GM12878 (cell line): ENCODE measurements around the gene SLC4A5. TPM values are rescaled to one million over a fixed set of nuclear protein-coding genes. Genes with fewer than 3 reads are reported as not detected.

Experiments
- BCL11A ChIP-seq: IDR thresholded peaks from 2 replicates; pipeline ENCODE4 v1.6.1; 2011; ENCODE audit warnings: low read depth, low read length
- CBX5 ChIP-seq: sonication (generic); IDR thresholded peaks from 2 replicates; pipeline ENCODE4 v1.6.1; 2016; ENCODE audit warnings: low read depth, moderate library complexity, mild to moderate bottlenecking, inconsistent platforms
- CHD2 ChIP-seq: IDR thresholded peaks from 2 replicates; pipeline ENCODE4 v1.6.1; 2011; ENCODE audit warnings: low read depth, low read length, improper control_type of control experiment, borderline replicate concordance
- CREB1 ChIP-seq: IDR thresholded peaks from 2 replicates; pipeline ENCODE4 v1.6.1; 2012; ENCODE audit warnings: low read depth, mild to moderate bottlenecking, inconsistent platforms
- E2F4 ChIP-seq: IDR thresholded peaks from 2 replicates; pipeline ENCODE4 v1.6.1; 2012; ENCODE audit warnings: low read depth, low read length, improper control_type of control experiment
- E2F8 ChIP-seq: fragments of 450-650 bp; IDR thresholded peaks from 2 replicates; pipeline ENCODE4 v1.6.1; 2018; ENCODE audit warnings: mild to moderate bottlenecking, low read depth, moderate library complexity; ENCODE audit not compliant: partially characterized antibody
- HDAC2 ChIP-seq: fragments of 200-600 bp; sonication (generic); IDR thresholded peaks from 2 replicates; pipeline ENCODE4 v1.6.1; 2017
- HDGF ChIP-seq: fragments of 450-650 bp; IDR thresholded peaks from 2 replicates; pipeline ENCODE4 v1.6.1; 2016; ENCODE audit warnings: antibody characterized with exemption
- IRF5 ChIP-seq: fragments of 450-650 bp; IDR thresholded peaks from 2 replicates; pipeline ENCODE4 v1.6.1; 2017; ENCODE audit warnings: borderline replicate concordance
- MLLT1 ChIP-seq: fragments of 450-650 bp; IDR thresholded peaks from 2 replicates; pipeline ENCODE4 v1.6.1; 2016; ENCODE audit warnings: mild to moderate bottlenecking
- NRF1 ChIP-seq: conservative IDR thresholded peaks from 2 replicates; pipeline ENCODE4 v1.6.1; 2011; ENCODE audit warnings: mild to moderate bottlenecking, low read depth, low read length, improper control_type of control experiment
- PBX3 ChIP-seq: IDR thresholded peaks from 2 replicates; pipeline ENCODE4 v1.6.1; 2011; ENCODE audit warnings: mild to moderate bottlenecking, low read depth, low read length, moderate library complexity; ENCODE audit not compliant: insufficient replicate concordance
- POLR2A ChIP-seq: IDR thresholded peaks from 2 replicates; pipeline ENCODE4 v1.6.1; 2011; ENCODE audit warnings: low read depth, mild to moderate bottlenecking, low read length
- POU2F2 ChIP-seq: IDR thresholded peaks from 3 replicates; pipeline ENCODE4 v1.6.1; 2011; ENCODE audit warnings: low read depth, mild to moderate bottlenecking, low read length, borderline replicate concordance
- RELB ChIP-seq: fragments of 450-650 bp; IDR thresholded peaks from 2 replicates; pipeline ENCODE4 v1.6.1; 2017; ENCODE audit warnings: low read depth, mild to moderate bottlenecking, moderate library complexity
- SMAD5 ChIP-seq: IDR thresholded peaks from 2 replicates; pipeline ENCODE4 v1.6.1; 2016; ENCODE audit warnings: antibody characterized with exemption, low read depth
- STAT3 ChIP-seq: IDR thresholded peaks from 2 replicates; pipeline ENCODE4 v1.6.1; 2011; ENCODE audit warnings: low read depth, low read length, improper control_type of control experiment
- USF2 ChIP-seq: IDR thresholded peaks from 2 replicates; pipeline ENCODE4 v1.6.1; 2011; ENCODE audit warnings: low read depth, low read length, improper control_type of control experiment, borderline replicate concordance
- YBX1 ChIP-seq: fragments of 450-650 bp; IDR thresholded peaks from 2 replicates; pipeline ENCODE4 v1.6.1; 2016; ENCODE audit warnings: antibody characterized with exemption
- ZNF207 ChIP-seq: fragments of 450-650 bp; IDR thresholded peaks from 2 replicates; pipeline ENCODE4 v1.6.1; 2014; ENCODE audit warnings: antibody characterized with exemption, mild to moderate bottlenecking, borderline replicate concordance
- ZNF24 ChIP-seq: fragments of 450-650 bp; IDR thresholded peaks from 2 replicates; pipeline ENCODE4 v1.6.1; 2017; ENCODE audit warnings: antibody characterized with exemption, mild to moderate bottlenecking
- ZNF622 ChIP-seq: fragments of 450-650 bp; IDR thresholded peaks from 2 replicates; pipeline ENCODE4 v1.6.1; 2017; ENCODE audit warnings: mild to moderate bottlenecking, inconsistent platforms
- polyA plus RNA-seq, 11 experiments: library from polyadenylated mRNA; depleted of rRNA in 4 of 11; unstranded in 6 of 11; stranded (reverse) in 5 of 11; fragments of >200 nt; fragmentation: Nextera tagmentation in 4 of 11; fragmentation: Illumina TruSeq in 1 of 11; extraction: Ambion mirVana in 4 of 11; extraction: Trizol in 1 of 11; gene quantifications; 1 replicate in 1 of 11; 2 replicates in 10 of 11; pipeline versions ENCODE4 v1.2.1 to v1.2.3, GENCODE V29; 2011 to 2016; ENCODE audit warnings: inconsistent platforms in 2 of 11, missing spikeins in 2 of 11, low read depth in 1 of 11
- total RNA-seq, 4 experiments: library from RNA; depleted of rRNA in 3 of 4; stranded (reverse); fragments of >200 nt in 3 of 4; fragmentation: Illumina TruSeq in 1 of 4; extraction: Trizol in 1 of 4; gene quantifications; 2 replicates each; pipeline versions ENCODE4 v1.2.1 to v1.2.3, GENCODE V29; 2013 to 2021

The SLC4A5 gene
- total and polyA plus RNA-seq, 10 of the 15 experiments (the other 5 are each of a cell fraction or from before 2014, with no cell fraction given): 0.15 to 4.7 (median 1.6) TPM

GRCh38 chr2:74181739-74182138, 161.5 kb downstream of the SLC4A5 start (continued):
- TF ChIP-seq RELB (peak; percentile 84), HDGF (peak; percentile 88), E2F8 (no peak), HDAC2 (no peak), YBX1 (no peak), POLR2A (peak; percentile 47), PBX3 (no peak), SMAD5 (no peak), ZNF622 (no peak), ZNF207 (no peak), IRF5 (no peak), BCL11A (peak; percentile 47; the same call in 1 of the 2 replicates), CBX5 (peak; percentile 74), CHD2 (peak; percentile 59; the same call in 1 of the 2 replicates), E2F4 (no peak), ZNF24 (0 out of 2 replicates have a peak, but pooled peaks have one; percentile 26), NRF1 (no peak), MLLT1 (peak; percentile 83), STAT3 (0 out of 2 replicates have a peak, but pooled peaks have one; percentile 40), POU2F2 (peak; percentile 63; the same call in 1 of the 3 replicates), CREB1 (0 out of 2 replicates have a peak, but pooled peaks have one; percentile 23), USF2 (no peak)
